Nephron (organoid): ENCODE results near the gene MAGOHB.
A peak's percentile ranks its signal among the peaks of the same experiment; 100 is the strongest.
"Not testable (repeated sequence)": the region's sequence is repeated elsewhere in the genome, so short reads cannot be mapped to it uniquely, and the experiment has no call there.

Source experiments
- H3K27ac Mint-ChIP-seq, 3 experiments: 2 replicates each; pipeline ENCODE4 v1.8.0; 2020; ENCODE audit warnings: mixed read lengths in 3 of 3, mild to moderate bottlenecking in 2 of 3, moderate library complexity in 1 of 3
- H3K27me3 Mint-ChIP-seq: 2 replicates; pipeline ENCODE4 v1.8.0; 2021; ENCODE audit warnings: low read depth, mild to moderate bottlenecking, moderate library complexity, mixed read lengths
- H3K36me3 Mint-ChIP-seq: 2 replicates; pipeline ENCODE4 v1.8.0; 2020; ENCODE audit warnings: low read depth, mixed read lengths
- H3K4me1 Mint-ChIP-seq: 2 replicates; pipeline ENCODE4 v1.8.0; 2020; ENCODE audit warnings: mixed read lengths
- H3K4me3 Mint-ChIP-seq, 3 experiments: 2 replicates each; pipeline ENCODE4 v1.8.0; 2020; ENCODE audit warnings: mild to moderate bottlenecking in 3 of 3, mixed read lengths in 3 of 3, moderate library complexity in 2 of 3
- H3K9me3 Mint-ChIP-seq: 2 replicates; pipeline ENCODE4 v1.8.0; 2020; ENCODE audit warnings: mixed read lengths
- TF ChIP-seq, protein P1 (sequence below), 3 experiments: fragments of 200-600 bp; sonication (generic); IDR thresholded peaks; one replicate each; pipeline ENCODE4 v1.5.0; 2021; ENCODE audit warnings: antibody characterized with exemption in 3 of 3; ENCODE audit not compliant: unreplicated experiment in 3 of 3

MAGOHB gene

DNA sequence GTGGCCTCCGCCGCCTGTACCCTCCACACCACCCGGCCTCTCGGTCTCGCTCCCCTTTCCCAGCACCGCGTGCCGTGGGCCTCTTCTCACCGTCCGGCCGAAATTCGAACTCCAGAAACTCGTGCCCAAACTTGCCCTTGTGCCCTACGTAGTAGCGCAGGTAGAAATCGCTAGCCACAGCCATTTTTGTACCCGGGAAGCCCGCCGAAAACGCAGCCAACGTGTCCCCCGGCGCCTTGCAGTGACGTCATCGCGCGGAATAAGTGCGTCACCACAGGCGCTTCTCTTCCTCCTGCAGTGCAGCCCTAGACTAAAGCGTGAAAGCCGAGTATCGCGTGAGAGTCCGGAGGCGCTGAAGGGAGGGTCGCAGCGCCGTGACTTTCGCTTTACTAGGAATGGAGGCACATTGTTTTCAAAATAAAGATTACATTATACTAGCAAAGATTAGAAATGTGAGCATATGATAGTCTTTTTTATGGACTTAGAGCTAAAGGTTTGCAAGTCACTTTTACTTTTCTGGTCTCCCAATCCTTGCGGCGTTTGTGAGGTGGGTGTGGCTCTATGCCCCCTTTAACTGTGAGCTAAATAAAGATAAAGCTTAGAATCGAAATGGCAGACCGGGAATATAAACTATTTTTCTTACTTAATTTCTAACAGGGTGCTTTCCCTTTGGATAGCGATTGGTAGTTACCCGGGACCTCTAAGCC is at the start of gene MAGOHB:
TSS of gene MAGOHB (minus strand) at position 261 of the 707 bp plus-strand sequence. CDS start at position 184, 77 bp downstream.
- peaks cover 4% of the 10 kb centered on the region for H3K36me3 Mint-ChIP-seq
- peaks cover 24% of the 10 kb centered on the region for H3K4me1 Mint-ChIP-seq
- no peaks in the 10 kb centered on the region for H3K9me3 Mint-ChIP-seq
- H3K27ac Mint-ChIP-seq, result peak within 1 kb of the TSS; percentile 98 to 100 (median 99)
- H3K27me3 Mint-ChIP-seq, result peaks cover 3% of the 10 kb centered on the region
- peak within 1 kb of the TSS; percentile 100 for H3K4me3 Mint-ChIP-seq
- TF ChIP-seq, protein P1, sequence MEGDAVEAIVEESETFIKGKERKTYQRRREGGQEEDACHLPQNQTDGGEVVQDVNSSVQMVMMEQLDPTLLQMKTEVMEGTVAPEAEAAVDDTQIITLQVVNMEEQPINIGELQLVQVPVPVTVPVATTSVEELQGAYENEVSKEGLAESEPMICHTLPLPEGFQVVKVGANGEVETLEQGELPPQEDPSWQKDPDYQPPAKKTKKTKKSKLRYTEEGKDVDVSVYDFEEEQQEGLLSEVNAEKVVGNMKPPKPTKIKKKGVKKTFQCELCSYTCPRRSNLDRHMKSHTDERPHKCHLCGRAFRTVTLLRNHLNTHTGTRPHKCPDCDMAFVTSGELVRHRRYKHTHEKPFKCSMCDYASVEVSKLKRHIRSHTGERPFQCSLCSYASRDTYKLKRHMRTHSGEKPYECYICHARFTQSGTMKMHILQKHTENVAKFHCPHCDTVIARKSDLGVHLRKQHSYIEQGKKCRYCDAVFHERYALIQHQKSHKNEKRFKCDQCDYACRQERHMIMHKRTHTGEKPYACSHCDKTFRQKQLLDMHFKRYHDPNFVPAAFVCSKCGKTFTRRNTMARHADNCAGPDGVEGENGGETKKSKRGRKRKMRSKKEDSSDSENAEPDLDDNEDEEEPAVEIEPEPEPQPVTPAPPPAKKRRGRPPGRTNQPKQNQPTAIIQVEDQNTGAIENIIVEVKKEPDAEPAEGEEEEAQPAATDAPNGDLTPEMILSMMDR (IDR thresholded peaks at IDR 0.05; ENCODE audit: unreplicated experiment in 3 of 3), result no peak

DNA sequence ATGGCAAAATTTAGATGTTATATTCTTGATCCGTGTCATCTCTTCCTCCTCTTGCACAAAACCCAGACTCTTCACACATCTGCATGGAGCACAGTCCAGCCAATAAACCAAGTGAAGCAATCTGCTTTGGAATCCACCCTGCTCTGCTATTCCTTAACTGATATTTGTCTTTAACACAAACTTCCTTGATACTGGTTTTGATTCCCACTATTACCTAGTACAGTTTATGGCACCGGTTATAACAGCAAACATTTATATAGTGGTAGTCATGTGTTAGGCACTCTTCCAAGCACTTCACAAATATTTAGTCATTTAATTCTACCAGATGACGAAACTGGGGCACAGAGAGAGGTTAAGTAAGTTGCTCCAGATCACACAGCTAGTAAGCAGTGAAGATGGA is 47.9 kb upstream of the MAGOHB start:
- peaks cover 14% of the 10 kb centered on the region for H3K9me3 Mint-ChIP-seq
- H3K27ac Mint-ChIP-seq, result no peak overlapping the region
- no peaks in the 10 kb centered on the region for H3K27me3 Mint-ChIP-seq
- no peaks in the 10 kb centered on the region for H3K4me1 Mint-ChIP-seq
- no peaks in the 10 kb centered on the region for H3K36me3 Mint-ChIP-seq
- TF ChIP-seq, protein P1 (IDR thresholded peaks at IDR 0.05; ENCODE audit: unreplicated experiment in 3 of 3), result no peak
- no peak overlapping the region for H3K4me3 Mint-ChIP-seq

DNA sequence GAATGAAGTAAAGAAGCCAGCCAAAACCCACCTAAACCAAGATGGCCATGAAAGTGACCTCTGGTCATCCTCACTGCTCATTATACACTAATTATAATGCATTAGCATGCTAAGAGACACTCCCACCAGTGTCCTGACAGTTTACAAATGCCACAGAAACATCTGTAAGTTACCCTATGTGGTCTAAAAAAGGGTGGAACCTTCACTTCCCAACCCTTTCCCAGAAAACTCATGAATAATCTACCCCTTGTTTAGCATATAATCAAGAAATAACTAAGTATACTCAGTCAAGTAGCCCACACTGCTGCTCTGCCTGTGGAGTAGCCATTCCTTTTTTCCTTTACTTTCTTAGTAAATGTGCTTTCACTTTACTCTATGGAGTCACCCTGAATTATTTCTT is 40.6 kb upstream of the MAGOHB start:
- Mint-ChIP-seq H3K27ac (no peak overlapping the region), H3K4me3 (no peak overlapping the region)

DNA sequence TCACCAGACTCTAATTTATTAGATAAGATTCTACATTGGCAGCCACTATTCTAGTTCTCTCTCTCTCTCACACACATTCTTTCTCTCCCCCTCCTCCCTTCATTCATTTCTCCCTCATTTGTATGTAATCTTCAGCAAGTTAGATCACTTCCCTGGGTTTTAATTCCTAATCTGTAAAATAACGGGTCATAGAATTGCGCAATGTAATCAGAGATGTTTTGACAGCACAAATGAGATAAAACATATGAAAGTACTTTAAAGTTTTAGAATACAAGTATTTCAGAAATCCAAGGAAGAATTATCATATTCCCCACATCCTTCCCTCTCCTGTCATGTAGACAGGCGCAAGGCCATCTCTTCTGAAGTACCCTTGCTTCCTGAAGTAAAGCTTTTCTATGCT is 38.8 kb upstream of the MAGOHB start:
- Mint-ChIP-seq H3K4me1 (no peaks in the 10 kb centered on the region), H3K27ac (no peak overlapping the region), H3K4me3 (no peak overlapping the region), H3K27me3 (peaks cover 4% of the 10 kb centered on the region), H3K9me3 (peaks cover 14% of the 10 kb centered on the region), H3K36me3 (peaks cover 4% of the 10 kb centered on the region)
- TF ChIP-seq, protein P1 (IDR thresholded peaks at IDR 0.05; ENCODE audit: unreplicated experiment in 3 of 3), result no peak

More for the DNA sequence above, 40.6 kb upstream of the MAGOHB start:
- TF ChIP-seq, protein P1 (IDR thresholded peaks at IDR 0.05; ENCODE audit: unreplicated experiment in 3 of 3), result no peak
- H3K4me1 Mint-ChIP-seq, result no peaks in the 10 kb centered on the region
- H3K27me3 Mint-ChIP-seq, result peaks cover 4% of the 10 kb centered on the region
- H3K36me3 Mint-ChIP-seq, result no peaks in the 10 kb centered on the region
- H3K9me3 Mint-ChIP-seq, result peaks cover 15% of the 10 kb centered on the region

DNA sequence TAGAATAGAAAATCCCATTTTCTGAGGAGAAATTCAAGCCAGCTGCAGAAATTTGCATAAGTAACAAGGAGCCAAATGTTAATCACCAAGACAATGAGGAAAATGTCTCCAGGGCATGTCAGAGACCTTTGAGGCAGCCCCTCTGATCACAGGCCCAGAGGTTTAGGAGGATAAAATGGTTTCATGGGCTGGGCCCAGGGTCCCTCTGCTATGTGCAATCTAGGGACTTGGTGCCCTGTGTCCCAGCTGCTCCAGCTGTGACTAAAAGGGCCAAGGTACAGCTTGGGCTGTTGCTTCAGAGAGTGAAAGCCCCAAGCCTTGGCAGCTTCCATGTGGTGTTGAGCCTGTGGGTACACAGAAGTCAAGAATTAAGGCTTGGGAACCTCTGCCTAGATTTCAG is 33.2 kb upstream of the MAGOHB start:
- Mint-ChIP-seq H3K9me3 (peaks cover 32% of the 10 kb centered on the region), H3K36me3 (peaks cover 10% of the 10 kb centered on the region)
- H3K27ac Mint-ChIP-seq, H3K4me3 Mint-ChIP-seq, H3K27me3 Mint-ChIP-seq, H3K4me1 Mint-ChIP-seq: not testable (repeated sequence)

DNA sequence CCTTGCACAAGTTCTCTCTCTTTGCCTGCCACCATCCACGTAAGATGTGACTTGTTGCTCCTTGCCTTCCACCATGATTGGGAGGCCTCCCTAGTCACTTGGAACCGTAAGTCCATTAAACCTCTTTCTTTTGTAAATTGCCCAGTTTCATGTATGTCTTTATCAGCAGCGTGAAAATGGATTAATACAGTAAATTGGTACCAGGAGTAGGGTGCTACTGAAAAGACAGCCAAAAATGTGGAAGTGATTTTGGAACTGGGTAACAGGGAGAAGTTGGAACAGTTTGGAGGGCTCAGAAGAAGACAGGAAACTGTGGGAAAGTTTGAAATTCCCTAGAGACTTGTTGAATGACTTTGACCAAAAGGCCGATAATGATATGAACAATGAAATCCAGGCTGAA is 32.5 kb upstream of the MAGOHB start:
- Mint-ChIP-seq H3K27ac (no peak overlapping the region), H3K36me3 (peaks cover 10% of the 10 kb centered on the region), H3K9me3 (peaks cover 32% of the 10 kb centered on the region), H3K4me3 (no peak overlapping the region), H3K27me3 (no peaks in the 10 kb centered on the region), H3K4me1 (no peaks in the 10 kb centered on the region)
- TF ChIP-seq, protein P1 (IDR thresholded peaks at IDR 0.05; ENCODE audit: unreplicated experiment in 3 of 3), result no peak
